Neural progenitor cell (in vitro differentiated cells): ENCODE measurements around the gene GDF2. TPM values are rescaled to one million over a fixed set of nuclear protein-coding genes. Genes with fewer than 3 reads are reported as not detected.

Experiments
- DNase-seq: peaks from one replicate; pipeline ENCODE4 v3.0.0-alpha.2; 2016; ENCODE audit warnings: low spot score
- H2AFZ ChIP-seq: fragments of 200-600 bp; sonication (generic); replicated peaks from 2 replicates; pipeline ENCODE4 v1.6.1; 2016; ENCODE audit warnings: antibody characterized with exemption
- H3F3A ChIP-seq: fragments of 200-600 bp; sonication (generic); 2 replicates; pipeline ENCODE4 v1.6.1; 2016; ENCODE audit warnings: antibody characterized with exemption, low read depth
- H3K27ac ChIP-seq: fragments of 200-600 bp; sonication (generic); 2 replicates; pipeline ENCODE4 v1.5.1; 2016; ENCODE audit warnings: mild to moderate bottlenecking
- H3K27me3 ChIP-seq: fragments of 200-600 bp; sonication (generic); 2 replicates; pipeline ENCODE4 v1.6.1; 2016; ENCODE audit warnings: mild to moderate bottlenecking, moderate library complexity
- H3K36me3 ChIP-seq: fragments of 200-600 bp; sonication (generic); 2 replicates; pipeline ENCODE4 v1.5.1; 2016
- H3K4me1 ChIP-seq: fragments of 200-600 bp; sonication (generic); 2 replicates; pipeline ENCODE4 v1.6.1; 2016; ENCODE audit warnings: mixed run types
- H3K4me2 ChIP-seq: fragments of 200-600 bp; sonication (generic); 2 replicates; pipeline ENCODE4 v1.6.1; 2016
- H3K4me3 ChIP-seq: fragments of 200-600 bp; sonication (generic); 2 replicates; pipeline ENCODE4 v1.5.1; 2016
- H3K79me2 ChIP-seq: fragments of 200-600 bp; sonication (generic); 2 replicates; pipeline ENCODE4 v1.6.1; 2016; ENCODE audit warnings: low read depth
- H3K9ac ChIP-seq: fragments of 200-600 bp; sonication (generic); 2 replicates; pipeline ENCODE4 v1.6.1; 2016
- H3K9me3 ChIP-seq: fragments of 200-600 bp; sonication (generic); 2 replicates; pipeline ENCODE4 v1.5.1; 2016; ENCODE audit warnings: low read depth
- H4K20me1 ChIP-seq: fragments of 200-600 bp; sonication (generic); 2 replicates; pipeline ENCODE4 v1.6.1; 2016; ENCODE audit warnings: low read depth
- H3K27ac Mint-ChIP-seq: 3 replicates; pipeline ENCODE4 v1.8.0; 2021; ENCODE audit warnings: mixed read lengths
- H3K27me3 Mint-ChIP-seq: 2 replicates; pipeline ENCODE4 v1.8.0; 2022; ENCODE audit warnings: low read depth, mild to moderate bottlenecking, inconsistent platforms, moderate library complexity, mixed read lengths; ENCODE audit not compliant: insufficient read depth
- H3K36me3 Mint-ChIP-seq: 3 replicates; pipeline ENCODE4 v1.8.0; 2021; ENCODE audit warnings: mixed read lengths
- H3K4me1 Mint-ChIP-seq: 3 replicates; pipeline ENCODE4 v1.8.0; 2021; ENCODE audit warnings: mixed read lengths
- H3K4me3 Mint-ChIP-seq: 3 replicates; pipeline ENCODE4 v1.8.0; 2021; ENCODE audit warnings: mild to moderate bottlenecking, moderate library complexity, mixed read lengths
- H3K9me3 Mint-ChIP-seq: 3 replicates; pipeline ENCODE4 v1.8.0; 2020; ENCODE audit warnings: mixed read lengths
- CTCF ChIP-seq: fragments of 200-600 bp; sonication (generic); IDR thresholded peaks from 2 replicates; pipeline ENCODE4 v1.5.1; 2017; ENCODE audit warnings: antibody characterized with exemption, mild to moderate bottlenecking
- EZH2 ChIP-seq: fragments of 200-600 bp; sonication (generic); IDR thresholded peaks from 2 replicates; pipeline ENCODE4 v1.6.1; 2017; ENCODE audit warnings: antibody characterized with exemption, mild to moderate bottlenecking, moderate library complexity
- EZH2phosphoT487 ChIP-seq: fragments of 200-600 bp; sonication (generic); IDR thresholded peaks from 2 replicates; pipeline ENCODE4 v1.6.1; 2017; ENCODE audit warnings: antibody characterized with exemption
- total RNA-seq: library from RNA; depleted of rRNA; stranded (reverse); fragments of >200 nt; gene quantifications from 2 replicates; pipeline ENCODE4 v1.2.3, GENCODE V29; 2015; ENCODE audit warnings: low replicate concordance

Gene GDF2
- total RNA-seq, 1 donor from 2014 or later, result not detected

GRCh38 chr10:47306387-47307210, 15.7 kb upstream of the GDF2 start:
- Mint-ChIP-seq H3K9me3 (no peaks in the 10 kb centered on the region), H3K36me3 (peaks cover 3% of the 10 kb centered on the region), H3K4me1 (peaks cover 43% of the 10 kb centered on the region), H3K27me3 (peaks cover 9% of the 10 kb centered on the region), H3K27ac (no peak overlapping the region), H3K4me3 (no peak overlapping the region)
- H3K4me1 ChIP-seq, result no peaks in the 10 kb centered on the region
- TF ChIP-seq CTCF, result no peak
- no peak for DNase-seq
- no peak overlapping the region for H3K9ac ChIP-seq
- no peak overlapping the region for H3K4me2 ChIP-seq
- H3K27me3 ChIP-seq, result peaks cover 12% of the 10 kb centered on the region
- no peaks in the 10 kb centered on the region for H3K79me2 ChIP-seq
- no peaks in the 10 kb centered on the region for H4K20me1 ChIP-seq
- no peaks in the 10 kb centered on the region for H3K9me3 ChIP-seq
- no peaks in the 10 kb centered on the region for H3F3A ChIP-seq
- H3K4me3 ChIP-seq, result no peak overlapping the region
- no peak overlapping the region for H3K27ac ChIP-seq
- H3K36me3 ChIP-seq, result no peaks in the 10 kb centered on the region
- H2AFZ ChIP-seq, result no peak overlapping the region

GRCh38 chr10:47307381-47307780, 14.9 kb upstream of the GDF2 start:
- no peaks in the 10 kb centered on the region for H3K9me3 ChIP-seq
- no peak overlapping the region for H3K27ac Mint-ChIP-seq
- peaks cover 4% of the 10 kb centered on the region for H3K27me3 ChIP-seq
- no peak overlapping the region for H3K4me3 Mint-ChIP-seq
- H3K4me3 ChIP-seq, result no peak overlapping the region
- H3K4me1 ChIP-seq, result no peaks in the 10 kb centered on the region
- H3K27me3 Mint-ChIP-seq, result peaks cover 9% of the 10 kb centered on the region
- no peaks in the 10 kb centered on the region for H4K20me1 ChIP-seq
- H3K79me2 ChIP-seq, result no peaks in the 10 kb centered on the region
- no peaks in the 10 kb centered on the region for H3F3A ChIP-seq
- H3K4me2 ChIP-seq, result no peak overlapping the region
- H3K36me3 Mint-ChIP-seq, result peaks cover 3% of the 10 kb centered on the region
- DNase-seq, result no peak
- no peak overlapping the region for H3K27ac ChIP-seq
- peaks cover 35% of the 10 kb centered on the region for H3K4me1 Mint-ChIP-seq
- no peak overlapping the region for H3K9ac ChIP-seq
- H3K36me3 ChIP-seq, result no peaks in the 10 kb centered on the region
- no peaks in the 10 kb centered on the region for H3K9me3 Mint-ChIP-seq
- no peak overlapping the region for H2AFZ ChIP-seq
- TF ChIP-seq CTCF (no peak), EZH2 (no peak), EZH2phosphoT487 (no peak)

- no peaks in the 10 kb centered on the region for H3K27me3 ChIP-seq
- H3K9me3 Mint-ChIP-seq, result no peaks in the 10 kb centered on the region
- H3F3A ChIP-seq, result no peaks in the 10 kb centered on the region
- H3K79me2 ChIP-seq, result no peaks in the 10 kb centered on the region
- H3K4me1 ChIP-seq, result no peaks in the 10 kb centered on the region
- DNase-seq, result no peak
- H4K20me1 ChIP-seq, result no peaks in the 10 kb centered on the region
- no peaks in the 10 kb centered on the region for H3K9me3 ChIP-seq
- no peak overlapping the region for H3K4me3 Mint-ChIP-seq
- H3K9ac ChIP-seq, result no peak overlapping the region
- H3K27me3 Mint-ChIP-seq, result peaks cover 9% of the 10 kb centered on the region
- no peak overlapping the region for H3K4me2 ChIP-seq
- peaks cover 28% of the 10 kb centered on the region for H3K4me1 Mint-ChIP-seq
- no peak overlapping the region for H3K27ac ChIP-seq
- no peaks in the 10 kb centered on the region for H3K36me3 ChIP-seq
- TF ChIP-seq CTCF, result no peak
- no peak for TF ChIP-seq EZH2phosphoT487
- TF ChIP-seq EZH2, result no peak
- H3K4me3 ChIP-seq, result no peak overlapping the region
- peaks cover 3% of the 10 kb centered on the region for H3K36me3 Mint-ChIP-seq
- no peak overlapping the region for H2AFZ ChIP-seq
- H3K27ac Mint-ChIP-seq, result peak overlapping the region; percentile 69
Measured at GRCh38 chr10:47308775-47309174, 13.5 kb upstream of the GDF2 start.
